ENCODE data around the gene NUDT4. TPM values are rescaled to one million over a fixed set of nuclear protein-coding genes. Genes with fewer than 3 reads are reported as not detected.

Gene NUDT4
- total and polyA plus RNA-seq, 2 of the 13 experiments (the other 11 are each of a cell fraction or from before 2014, with no cell fraction given), result 37.3 to 70.1 TPM

- Histone ChIP-seq H3K9ac (ENCODE audit: insufficient read depth, low read depth, low read length) (peak overlapping the region; percentile 96), H3K4me1 (ENCODE audit: insufficient read depth, low read length) (peaks cover 60% of the 10 kb centered on the region), H3K4me3 (replicated peaks in 1 of 3; ENCODE audit: insufficient read depth in 1 of 3, low read depth in 2 of 3, low read length in 3 of 3) (peak overlapping the region; percentile 70 to 95 (median 76)), H2AFZ (ENCODE audit: low read length) (no peak overlapping the region), H3K27ac (ENCODE audit: extremely low read length, insufficient read depth, low read length) (peak overlapping the region; percentile 92), H3K36me3 (replicated peaks in 1 of 2; ENCODE audit: control insufficient read depth in 1 of 2, insufficient read depth in 2 of 2, low read length in 2 of 2) (peaks cover 0 to 1% of the 10 kb centered on the region in 2 experiments; a peak in 1 of 5 replicates), H3K9me3 (ENCODE audit: low read length) (no peaks in the 10 kb centered on the region), H4K20me1 (ENCODE audit: insufficient read depth, low read length) (peaks cover 44% of the 10 kb centered on the region), H3K27me3 (ENCODE audit: control insufficient read depth in 1 of 2, insufficient read depth in 2 of 2, low read length in 2 of 2) (no peaks in the 10 kb centered on the region; a peak in 1 of 5 replicates), H3K79me2 (ENCODE audit: insufficient read depth, low read length) (peaks cover 63% of the 10 kb centered on the region), H3K4me2 (ENCODE audit: low read depth, low read length) (peak overlapping the region; percentile 90)
- in situ Hi-C loops (cut with HindIII; ENCODE audit: extremely low pct_ligation_motif_present, low pct_unique_long_range_greater_than_20kb) (no loop called here), intact Hi-C loops (cut with micrococcal nuclease; ENCODE audit: unreplicated experiment) (no loop called here)
- FAIRE-seq, result no peak
- BruUV-seq (replicated peaks), result no TSS peak
- ChIA-PET POLR2A (no interaction called here), CTCF (ENCODE audit: low intra/inter-chr PET ratio, low total read pairs) (no interaction called here)
- no peak for DNase-seq (ENCODE audit: low spot score)
- 2% methylated on average over 17 of the region's 55 CpGs for WGBS (ENCODE audit: low lambda C conversion rate)
- ATAC-seq, result peak; percentile 17
- TF ChIP-seq ZNF205 (CRISPR knock-in tag; IDR thresholded peaks at IDR 0.05) (no peak), MXI1 (IDR thresholded peaks at IDR 0.05; ENCODE audit: borderline replicate concordance, low read depth, low read length) (peak; percentile 43; the same call in 1 of the 3 replicates), SIN3A (IDR thresholded peaks at IDR 0.05; ENCODE audit: borderline replicate concordance, low read depth, low read length) (peak; percentile 28; the same call in 1 of the 2 replicates), ZNF441 (CRISPR knock-in tag; IDR thresholded peaks at IDR 0.05; ENCODE audit: borderline replicate concordance) (peak; percentile 54; the same call in 1 of the 2 replicates), ZXDC (CRISPR knock-in tag; IDR thresholded peaks at IDR 0.05) (no peak), SMAD3 (CRISPR knock-in tag; IDR thresholded peaks at IDR 0.05) (no peak), AGO1 (IDR thresholded peaks at IDR 0.05; ENCODE audit: low read depth, low read length, poor library complexity, severe bottlenecking) (peak; percentile 56), NCOA1 (CRISPR knock-in tag; IDR thresholded peaks at IDR 0.05) (0 out of 2 replicates have a peak, but pooled peaks have one; percentile 3), REL (CRISPR knock-in tag; conservative IDR thresholded peaks at IDR 0.05) (no peak), RARA (CRISPR knock-in tag; IDR thresholded peaks at IDR 0.05) (0 out of 2 replicates have a peak, but pooled peaks have one; percentile 5), GLMP (CRISPR knock-in tag; IDR thresholded peaks at IDR 0.05; ENCODE audit: borderline replicate concordance) (no peak), SP4 (CRISPR knock-in tag; IDR thresholded peaks at IDR 0.05) (no peak), KLF11 (CRISPR knock-in tag; IDR thresholded peaks at IDR 0.05) (peak; percentile 1; the same call in 1 of the 2 replicates), SMYD3 (CRISPR knock-in tag; IDR thresholded peaks at IDR 0.05) (no peak), ZNF773 (CRISPR knock-in tag; IDR thresholded peaks at IDR 0.05; ENCODE audit: borderline replicate concordance) (no peak), MYPOP (CRISPR knock-in tag; IDR thresholded peaks at IDR 0.05) (0 out of 2 replicates have a peak, but pooled peaks have one; percentile 3), AHR (CRISPR knock-in tag; IDR thresholded peaks at IDR 0.05) (no peak), ZNF138 (CRISPR knock-in tag; IDR thresholded peaks at IDR 0.05; ENCODE audit: low read depth) (0 out of 2 replicates have a peak, but pooled peaks have one; percentile 19), ZNF850 (CRISPR knock-in tag; conservative IDR thresholded peaks at IDR 0.05) (peak; percentile 59; the same call in 1 of the 2 replicates), TEAD3 (CRISPR knock-in tag; optimal IDR thresholded peaks at IDR 0.05; ENCODE audit: borderline replicate concordance) (no peak)
These were observed 63.4 kb downstream of the NUDT4 start for GRCh38 chr12:93441081-93441616.

All from HepG2 (cell line).